ENCODE results near the gene VWA3A. TPM values are rescaled to one million over a fixed set of nuclear protein-coding genes. Genes with fewer than 3 reads are reported as not detected.
"Not testable (repeated sequence)": the region's sequence is repeated elsewhere in the genome, so short reads cannot be mapped to it uniquely, and the experiment has no call there.

VWA3A gene
- total RNA-seq, 1 experiment from 2014 or later: not detected

GRCh38 chr16:22151246-22151998 lies 59.1 kb downstream of the VWA3A start:
- Histone ChIP-seq H3K79me2 (ENCODE audit: low read length) (no peaks in the 10 kb centered on the region), H3K27me3 (ENCODE audit: low read length) (no peaks in the 10 kb centered on the region), H3K9ac (ENCODE audit: low read length) (no peak overlapping the region), H3K4me3 (ENCODE audit: low read length) (no peak overlapping the region), H3K9me2 (replicated peaks; ENCODE audit: low read length) (no peaks in the 10 kb centered on the region), H3K4me2 (ENCODE audit: low read length) (no peak overlapping the region), H3K36me3 (ENCODE audit: low read depth, low read length) (no peaks in the 10 kb centered on the region), H4K20me1 (ENCODE audit: low read length) (no peaks in the 10 kb centered on the region), H3K27ac (ENCODE audit: low read length) (no peak overlapping the region), H3F3A (ENCODE audit: low read length, unreplicated experiment) (no peaks in the 10 kb centered on the region), H3K4me1 (ENCODE audit: insufficient read depth, low read length) (no peaks in the 10 kb centered on the region), H2AFZ (ENCODE audit: low read length) (no peak overlapping the region), H3K9me3 (ENCODE audit: low read length) (no peaks in the 10 kb centered on the region)
- ChIA-PET CTCF (no interaction called here), POLR2A (ENCODE audit: unreplicated experiment) (no interaction called here)
- ATAC-seq (no peak), DNase-seq (no peak)
- TF ChIP-seq CTCF (conservative IDR thresholded peaks at IDR 0.05; ENCODE audit: low read depth, low read length) (no peak), EZH2phosphoT487 (IDR thresholded peaks at IDR 0.05; ENCODE audit: borderline replicate concordance, low read length) (no peak), EZH2 (IDR thresholded peaks at IDR 0.05; ENCODE audit: low read length, unreplicated experiment) (no peak)
- intact Hi-C loops (cut with micrococcal nuclease): no loop called here
- BruUV-seq (replicated peaks): no TSS peak

- Histone ChIP-seq H3K9ac (ENCODE audit: low read length) (no peak overlapping the region), H3K79me2 (ENCODE audit: low read length) (no peaks in the 10 kb centered on the region), H3K9me2 (replicated peaks; ENCODE audit: low read length) (no peaks in the 10 kb centered on the region), H3F3A (ENCODE audit: low read length, unreplicated experiment) (no peaks in the 10 kb centered on the region), H3K36me3 (ENCODE audit: low read depth, low read length) (no peaks in the 10 kb centered on the region), H3K4me2 (ENCODE audit: low read length) (no peak overlapping the region), H3K4me3 (ENCODE audit: low read length) (no peak overlapping the region), H3K4me1 (ENCODE audit: insufficient read depth, low read length) (no peaks in the 10 kb centered on the region), H3K9me3 (ENCODE audit: low read length) (no peaks in the 10 kb centered on the region), H3K27ac (ENCODE audit: low read length) (no peak overlapping the region), H4K20me1 (ENCODE audit: low read length) (no peaks in the 10 kb centered on the region), H3K27me3 (ENCODE audit: low read length) (no peaks in the 10 kb centered on the region), H2AFZ (ENCODE audit: low read length) (no peak overlapping the region)
- ChIA-PET CTCF (no interaction called here), POLR2A (ENCODE audit: unreplicated experiment) (no interaction called here)
- TF ChIP-seq CTCF (conservative IDR thresholded peaks at IDR 0.05; ENCODE audit: low read depth, low read length) (no peak), EZH2 (IDR thresholded peaks at IDR 0.05; ENCODE audit: low read length, unreplicated experiment) (no peak), EZH2phosphoT487 (IDR thresholded peaks at IDR 0.05; ENCODE audit: borderline replicate concordance, low read length) (no peak)
- DNase-seq (no peak), ATAC-seq (no peak)
- no TSS peak for BruUV-seq (replicated peaks)
- intact Hi-C loops (cut with micrococcal nuclease): no loop called here
Measured at GRCh38 chr16:22152316-22152715, 60.0 kb downstream of the VWA3A start.

GRCh38 chr16:22153078-22153477 lies 60.7 kb downstream of the VWA3A start:
- BruUV-seq (replicated peaks); H3K4me3 ChIP-seq (ENCODE audit: low read length); H3F3A ChIP-seq (ENCODE audit: low read length, unreplicated experiment); H3K36me3 ChIP-seq (ENCODE audit: low read depth, low read length); intact Hi-C loops (cut with micrococcal nuclease); H3K4me1 ChIP-seq (ENCODE audit: insufficient read depth, low read length); ATAC-seq; H3K9ac ChIP-seq (ENCODE audit: low read length); H3K4me2 ChIP-seq (ENCODE audit: low read length); H3K9me3 ChIP-seq (ENCODE audit: low read length); H3K9me2 ChIP-seq (replicated peaks; ENCODE audit: low read length); H3K27ac ChIP-seq (ENCODE audit: low read length); H3K79me2 ChIP-seq (ENCODE audit: low read length); H4K20me1 ChIP-seq (ENCODE audit: low read length); H2AFZ ChIP-seq (ENCODE audit: low read length); H3K27me3 ChIP-seq (ENCODE audit: low read length): not testable (repeated sequence)
- peak; percentile 9 for DNase-seq
- ChIA-PET CTCF (interaction anchor here (0.7 kb wide), 1 partner anchor 35 kb away, joined by 3 read pairs; no protein-coding TSS in a partner anchor), POLR2A (ENCODE audit: unreplicated experiment) (interaction anchor here (0.6 kb wide), 1 partner anchor 567 kb away, joined by 4 read pairs; no protein-coding TSS in a partner anchor)
